Urothelium cell line (cell line): Measurements from ENCODE around the gene AANAT.

Experiments
- DNase-seq: peaks from one replicate; pipeline ENCODE4 v3.0.0; 2011; ENCODE audit warnings: low spot score, mixed read lengths
- FAIRE-seq: peaks from 2 replicates; lab custom pipeline; 2011; peaks lifted over from hg19 to GRCh38; lab: Jason Lieb, UNC

The AANAT gene

DNA sequence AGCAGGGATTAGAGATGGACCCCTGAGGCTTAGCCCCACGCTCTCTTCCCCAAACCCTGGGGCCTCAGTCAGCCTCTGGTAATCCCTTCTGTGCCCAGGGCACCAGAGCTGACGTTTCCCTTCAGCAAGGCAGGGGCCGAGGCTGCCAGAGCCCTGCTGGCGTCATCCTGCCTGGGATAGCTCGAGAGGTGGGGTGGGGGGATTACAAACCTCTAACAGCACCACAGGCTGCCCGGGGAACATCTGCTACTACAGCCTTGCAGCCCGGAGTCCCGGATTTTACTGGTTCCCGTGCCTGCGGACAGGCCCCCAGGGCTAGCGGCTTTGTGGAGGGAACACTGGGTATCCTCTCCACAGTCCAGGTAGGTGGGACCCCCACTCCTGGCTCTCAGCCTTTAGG is at the start of gene AANAT:
Gene AANAT (plus strand): TSS at position 238 of the 400 bp plus-strand sequence. CDS start 1,144 bp downstream, outside the sequence.
- FAIRE-seq (no peak), DNase-seq (no peak)

DNA sequence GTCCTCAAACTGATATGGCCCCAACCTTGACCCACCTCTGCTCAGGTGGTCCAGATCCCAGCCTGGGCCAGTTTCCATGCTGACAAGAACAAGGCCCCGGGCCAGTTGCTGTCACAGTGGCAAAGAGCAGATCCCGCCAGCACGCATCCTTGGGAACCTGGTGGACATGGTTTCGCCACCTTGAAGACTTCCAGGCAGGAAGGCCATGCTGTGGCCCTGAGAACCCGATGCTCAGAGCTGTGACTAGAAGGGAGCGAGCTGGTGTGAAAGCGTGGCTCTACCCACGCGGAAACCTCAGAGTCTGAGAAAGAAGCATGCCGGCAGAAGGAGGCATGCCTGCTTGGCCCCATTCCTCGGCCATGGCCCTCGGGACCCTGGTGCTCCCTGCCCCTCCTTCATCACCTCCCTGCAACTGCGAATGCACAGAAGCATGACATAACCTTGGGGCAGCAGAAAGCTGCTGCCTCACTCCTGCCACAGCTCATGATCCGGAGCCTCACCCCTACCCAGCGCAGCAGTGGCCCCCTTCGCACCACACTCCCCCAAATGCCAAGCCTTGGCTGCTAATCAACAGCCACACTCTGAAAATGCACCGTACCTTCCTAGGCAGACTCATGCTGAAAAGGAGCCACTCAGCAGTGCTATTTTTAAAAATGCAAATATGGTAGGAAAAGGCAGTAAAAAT is 47.7 kb upstream of the AANAT start:
- DNase-seq (no peak), FAIRE-seq (no peak)

DNA sequence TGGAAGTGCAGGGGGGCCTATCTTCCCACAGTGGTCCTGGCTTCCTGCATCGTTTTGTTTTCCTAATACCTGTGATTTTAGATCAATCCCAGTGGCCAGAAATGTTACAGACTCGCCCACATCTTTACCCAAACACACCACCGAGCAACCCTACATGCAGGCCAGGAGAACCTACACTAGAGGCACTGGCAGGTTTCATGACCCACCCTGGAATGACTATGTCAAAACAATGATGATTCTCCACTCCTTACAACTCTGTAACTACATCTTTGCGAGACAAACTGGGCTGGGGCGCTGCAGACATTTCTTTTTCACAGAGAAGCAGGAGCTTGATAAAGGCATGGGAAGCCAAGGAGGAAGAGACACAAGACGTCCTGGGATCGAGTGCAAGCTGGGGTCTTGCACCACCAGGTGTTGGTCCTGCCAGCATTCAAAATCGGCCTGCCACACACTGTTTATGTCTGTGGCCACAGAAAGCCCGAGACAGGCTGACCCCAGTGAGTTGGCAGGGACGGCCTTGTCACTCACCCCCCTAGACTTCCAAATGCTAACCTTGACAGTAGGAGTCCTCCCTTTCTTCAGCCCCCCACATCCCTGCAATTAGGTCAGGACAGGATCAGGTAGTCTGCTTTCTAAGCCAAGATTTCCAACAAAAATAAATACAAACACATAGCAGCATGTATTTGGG is 46.9 kb upstream of the AANAT start:
- FAIRE-seq: no peak
- no peak for DNase-seq

DNA sequence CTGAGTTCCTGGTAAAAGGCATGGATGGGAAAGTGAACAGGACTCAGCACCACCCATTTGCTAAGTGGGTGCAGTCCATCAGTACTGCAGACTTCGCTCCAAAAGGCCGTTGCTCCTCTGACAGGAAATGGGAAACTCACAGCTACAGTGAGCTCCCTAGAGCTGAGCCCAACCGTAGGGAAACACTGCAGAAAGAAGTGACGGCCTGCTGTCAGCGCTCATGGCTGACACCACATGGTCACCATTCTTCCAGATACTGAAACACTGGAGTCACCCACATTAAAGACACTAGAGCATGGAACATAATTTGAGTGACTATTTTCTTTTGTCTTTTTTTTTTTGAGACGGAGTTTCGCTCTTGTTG is 46.4 kb upstream of the AANAT start:
- FAIRE-seq (no peak), DNase-seq (no peak)

DNA sequence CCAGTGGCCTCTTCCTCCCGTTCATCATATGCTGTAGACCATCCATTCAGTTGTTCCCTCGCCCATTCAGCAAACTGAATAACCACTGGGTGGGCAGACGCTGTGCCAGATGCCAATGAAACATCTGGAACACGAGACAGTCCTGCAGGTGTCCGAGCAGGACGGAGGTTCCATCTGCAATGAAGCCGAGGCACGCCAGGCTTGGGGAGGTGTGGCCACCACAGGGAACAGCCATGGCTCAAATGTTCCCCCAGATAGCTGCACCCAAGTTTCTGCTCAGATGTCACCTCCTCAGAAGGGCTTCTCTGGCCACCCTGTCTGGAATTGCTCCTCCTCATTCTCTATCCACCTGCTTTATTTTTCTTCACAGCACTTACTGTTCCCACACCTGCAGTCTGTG is 45.0 kb upstream of the AANAT start:
- no peak for FAIRE-seq
- no peak for DNase-seq

DNA sequence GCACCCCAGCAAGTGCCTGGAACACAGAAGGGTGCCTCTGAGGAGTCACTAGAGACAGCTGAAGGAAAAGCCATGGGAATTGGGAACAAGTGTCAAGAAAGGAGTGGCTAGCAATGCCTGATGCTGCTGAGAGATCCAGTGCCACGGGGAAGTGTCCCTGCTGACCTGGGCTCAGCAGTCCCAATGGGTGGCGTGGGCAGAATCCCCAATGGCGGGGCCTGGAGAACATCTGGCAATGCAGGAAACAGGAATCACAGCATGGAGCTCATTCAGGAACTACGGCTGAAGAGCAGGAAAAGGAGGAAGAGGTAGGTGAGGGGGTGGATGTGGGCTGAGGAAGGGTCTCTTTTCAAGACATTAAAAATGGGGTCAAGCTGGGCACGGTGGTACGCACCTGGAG is 44.5 kb upstream of the AANAT start:
- DNase-seq: no peak
- no peak for FAIRE-seq

DNA sequence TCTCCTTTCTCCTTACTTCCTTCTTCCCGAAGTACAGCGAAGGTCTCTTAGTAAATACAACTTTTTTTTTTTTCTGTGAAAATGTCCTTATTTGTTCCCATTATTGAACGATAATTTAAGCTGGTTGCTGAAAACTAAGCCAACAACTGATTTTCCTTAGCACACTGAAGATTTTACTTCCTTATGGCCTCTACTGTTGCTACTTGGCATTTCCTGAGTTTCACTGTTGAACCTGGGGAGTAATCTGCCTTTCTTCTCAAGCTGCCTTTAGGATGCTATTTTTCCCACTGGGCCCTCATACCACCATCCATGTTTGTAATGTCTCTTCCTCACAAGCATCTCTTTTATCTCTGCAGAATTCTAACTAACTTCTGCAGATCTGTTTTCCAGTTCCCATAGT is 40.5 kb upstream of the AANAT start:
- FAIRE-seq (no peak), DNase-seq (no peak)

DNA sequence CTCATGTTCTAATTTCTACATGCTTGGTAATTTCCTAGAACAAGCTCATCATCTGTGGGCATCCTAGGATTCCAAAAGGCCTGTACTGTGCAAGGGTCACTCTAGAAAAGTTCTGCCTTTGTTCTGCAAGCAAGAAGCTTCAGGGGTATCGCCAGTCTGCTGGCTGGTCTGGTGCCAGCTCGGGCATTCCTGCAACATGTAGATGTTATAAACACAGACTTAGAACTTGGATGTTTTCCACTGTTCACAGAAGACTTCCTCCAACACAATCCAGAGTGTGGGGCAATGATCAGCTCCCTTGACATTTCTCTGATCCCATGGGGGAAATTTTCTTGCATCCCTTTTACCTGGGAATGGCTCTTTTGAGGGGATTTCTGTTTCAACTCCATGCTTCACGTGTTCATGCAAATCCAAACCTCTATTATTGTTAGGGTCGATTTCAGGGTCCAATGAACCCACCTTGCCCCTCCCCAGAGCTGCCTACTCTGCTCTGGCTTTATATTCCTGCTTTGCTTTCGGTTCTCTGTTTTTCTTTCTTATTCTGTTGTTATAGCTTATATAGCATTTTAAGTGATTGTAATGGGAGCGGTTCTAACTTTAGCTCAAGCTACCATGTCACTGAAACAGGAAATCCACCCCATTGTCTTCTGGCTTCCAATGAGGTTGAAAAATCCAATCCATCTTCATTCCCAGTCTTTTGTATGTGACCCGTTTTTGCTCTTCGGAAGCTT is 39.7 kb upstream of the AANAT start:
- no peak for FAIRE-seq
- DNase-seq: no peak

DNA sequence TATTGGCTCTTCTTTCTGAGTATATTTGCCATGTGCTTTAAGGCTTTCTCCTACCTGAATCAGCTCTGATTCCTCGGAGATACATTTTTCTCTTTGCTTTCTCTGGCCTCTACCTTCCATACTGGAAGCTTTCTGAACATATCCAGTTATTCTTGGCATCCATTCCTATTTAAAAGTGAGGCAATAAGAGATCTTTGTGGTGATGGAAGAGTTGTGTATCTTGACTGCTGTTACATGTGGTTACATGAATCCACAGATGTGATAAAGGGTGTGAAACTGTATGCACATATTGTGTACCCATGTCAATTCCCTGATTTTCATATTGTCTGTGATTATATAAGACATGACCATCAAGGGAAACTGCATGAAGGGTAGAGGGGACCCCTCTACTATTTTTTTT is 38.9 kb upstream of the AANAT start:
- FAIRE-seq (no peak), DNase-seq (no peak)

DNA sequence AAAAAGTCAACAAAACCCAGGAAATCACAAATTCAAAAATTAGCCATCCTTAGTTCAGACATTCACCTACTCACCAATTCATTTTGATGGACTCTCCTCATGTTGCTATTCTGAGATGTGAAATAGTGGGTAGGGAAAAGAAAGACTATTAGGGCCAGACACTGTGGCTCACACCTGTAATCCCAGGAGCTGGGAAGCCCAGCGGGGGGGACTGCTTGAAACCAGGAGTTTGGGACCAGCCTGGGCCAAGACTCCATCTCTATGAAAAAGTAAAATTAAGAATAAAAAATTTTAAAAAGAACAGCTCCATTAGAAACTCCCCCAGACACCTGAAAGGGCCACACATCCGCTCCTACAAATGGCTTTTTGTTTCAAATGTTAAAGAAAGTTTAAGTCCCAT is 35.9 kb upstream of the AANAT start:
- no peak for DNase-seq
- no peak for FAIRE-seq

DNA sequence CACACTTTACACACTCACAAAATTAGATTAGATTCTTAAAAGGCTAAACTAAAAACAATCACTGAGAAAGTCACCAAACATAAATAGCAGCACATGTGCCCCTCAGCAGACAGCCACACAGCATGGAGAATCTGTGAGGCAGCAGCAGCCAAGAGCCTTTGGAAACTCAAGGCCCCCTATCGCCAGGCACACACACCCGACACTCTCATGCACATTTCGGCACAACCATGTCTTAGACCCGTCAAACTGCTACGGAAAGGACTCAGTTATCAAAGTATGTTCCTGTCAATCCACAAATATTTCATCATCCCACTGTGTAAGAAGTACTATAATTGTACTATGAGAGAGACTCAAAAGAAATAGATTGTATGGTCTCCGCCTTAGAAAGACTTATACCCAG is 35.4 kb upstream of the AANAT start:
- FAIRE-seq: no peak

DNA sequence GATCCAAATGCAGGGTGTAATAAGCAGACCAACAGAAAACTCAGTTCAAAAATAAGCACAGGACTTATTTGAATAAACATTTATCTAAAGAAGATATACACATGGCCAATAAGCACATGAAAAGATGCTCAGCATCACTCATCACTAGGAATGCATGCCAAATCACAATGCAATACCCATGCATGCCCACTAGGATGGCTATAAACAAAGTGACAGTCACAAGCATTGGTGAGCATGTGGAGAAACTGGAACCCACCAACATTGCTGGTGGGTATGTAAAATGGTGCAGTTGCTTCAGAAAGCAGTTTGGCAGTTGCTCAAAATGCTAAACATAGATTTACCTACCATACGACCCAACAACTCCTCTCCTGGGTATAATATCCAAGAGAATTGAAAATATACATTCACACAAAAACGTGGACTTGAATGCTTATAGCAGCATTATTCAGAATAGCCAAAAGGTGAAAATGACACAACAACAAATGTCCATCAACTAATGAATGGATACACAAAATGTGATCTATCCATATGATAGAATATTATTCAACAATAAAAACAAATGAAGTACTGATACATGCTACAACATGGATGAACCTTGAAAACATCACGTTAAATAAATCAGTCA is 34.6 kb upstream of the AANAT start:
- FAIRE-seq (peak; percentile 77), DNase-seq (no peak)

More for the DNA sequence above, 35.4 kb upstream of the AANAT start:
- no peak for DNase-seq

DNA sequence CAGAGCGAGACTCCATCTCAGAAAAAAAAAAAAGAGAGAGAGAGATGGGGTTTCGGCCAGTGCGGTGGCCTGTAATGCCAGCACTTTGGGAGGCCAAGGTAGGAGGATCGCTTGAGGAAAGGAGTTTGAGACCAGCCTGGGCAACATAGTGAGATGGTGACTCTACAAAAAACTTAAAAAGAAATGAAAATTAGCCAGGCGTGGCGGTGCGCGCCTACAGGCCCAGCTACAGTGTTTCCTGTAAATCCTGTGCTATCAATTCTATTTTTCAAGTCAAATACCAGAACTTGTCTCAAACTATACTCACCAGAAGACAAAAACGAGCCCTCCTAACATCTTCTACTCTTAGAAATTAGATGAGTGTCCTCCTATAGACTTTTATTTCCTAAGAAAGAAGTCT is 33.7 kb upstream of the AANAT start:
- no peak for FAIRE-seq
- no peak for DNase-seq

DNA sequence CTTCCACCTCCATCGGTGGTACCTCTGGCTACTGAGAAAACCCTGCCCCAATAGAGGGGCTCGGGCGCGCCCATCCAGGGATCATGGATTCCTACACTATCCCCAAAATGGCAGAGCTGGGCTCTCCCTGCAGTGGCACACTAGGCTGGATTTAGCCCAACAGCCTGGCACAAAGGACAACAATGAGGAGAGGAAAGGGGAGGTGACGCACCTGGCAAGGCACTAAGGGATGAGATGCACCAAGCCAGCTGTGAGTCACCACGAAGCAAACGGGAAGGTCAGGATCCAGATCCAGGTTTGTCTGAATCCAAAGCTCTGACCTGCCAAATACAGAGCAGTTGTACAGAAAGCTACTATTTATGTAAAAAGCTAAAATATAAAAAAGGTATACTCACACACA is 32.5 kb upstream of the AANAT start:
- FAIRE-seq (no peak), DNase-seq (no peak)

DNA sequence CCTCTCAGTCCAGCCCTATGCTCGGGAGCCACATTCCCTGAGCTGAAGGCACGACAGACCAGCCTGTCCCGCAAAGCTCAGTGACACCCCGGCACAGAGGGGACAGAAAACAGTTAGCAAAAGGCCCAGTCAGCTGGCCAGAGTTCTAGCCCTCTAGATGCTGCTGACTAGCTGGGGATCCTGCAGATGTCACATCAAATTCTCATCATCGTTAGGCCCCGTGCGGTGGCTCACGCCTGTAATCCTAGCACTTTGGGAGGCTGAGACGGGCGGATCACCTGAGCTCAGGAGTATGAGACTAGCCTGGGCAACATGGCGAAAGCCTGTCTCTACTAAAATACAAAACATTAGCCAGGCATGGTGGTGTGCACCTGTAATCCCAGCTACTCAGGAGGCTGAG is 31.7 kb upstream of the AANAT start:
- no peak for FAIRE-seq
- DNase-seq: no peak

DNA sequence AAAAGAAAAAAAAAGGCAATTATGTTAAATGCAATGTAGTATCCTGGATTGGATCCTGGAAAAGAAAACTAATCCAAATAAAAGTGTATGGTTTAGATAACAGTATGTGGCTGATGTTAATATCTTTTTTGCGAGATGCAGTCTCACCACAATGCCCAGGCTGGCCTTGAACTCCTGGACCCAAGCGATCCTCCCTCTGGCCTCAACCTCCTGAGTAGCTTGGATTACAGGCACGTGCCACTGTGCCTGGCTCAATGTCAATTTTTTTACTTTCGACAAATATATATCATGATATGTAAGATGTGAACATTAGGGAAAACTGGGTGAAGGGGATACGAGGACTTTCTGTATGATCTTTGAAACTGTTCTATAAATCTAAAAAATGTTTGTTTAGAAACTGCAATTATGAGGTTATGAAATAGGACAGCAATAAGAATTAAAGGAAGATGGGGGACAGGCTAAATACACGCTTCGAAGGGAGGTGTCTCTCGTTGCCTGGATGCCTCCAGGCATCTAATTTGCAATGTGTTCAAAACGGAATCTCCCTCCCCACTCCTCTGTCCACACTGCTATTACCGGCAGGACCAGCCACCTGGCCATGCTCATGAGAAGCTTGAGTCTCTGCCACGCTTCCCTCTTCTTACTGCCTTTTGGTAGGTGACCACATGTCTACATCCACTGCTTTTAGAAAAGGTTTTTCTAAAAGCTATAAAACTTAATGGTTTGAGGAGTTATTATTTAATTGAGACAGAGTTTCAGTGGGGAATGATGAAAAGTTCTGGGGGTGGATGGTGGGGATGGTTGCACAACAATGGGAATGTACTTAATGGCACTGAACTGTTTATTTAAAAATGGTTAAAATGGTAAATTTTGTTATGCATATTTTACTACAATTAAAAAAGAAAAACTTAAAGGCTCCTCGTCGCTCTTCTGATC is 29.7 kb upstream of the AANAT start:
- FAIRE-seq (no peak), DNase-seq (no peak)

DNA sequence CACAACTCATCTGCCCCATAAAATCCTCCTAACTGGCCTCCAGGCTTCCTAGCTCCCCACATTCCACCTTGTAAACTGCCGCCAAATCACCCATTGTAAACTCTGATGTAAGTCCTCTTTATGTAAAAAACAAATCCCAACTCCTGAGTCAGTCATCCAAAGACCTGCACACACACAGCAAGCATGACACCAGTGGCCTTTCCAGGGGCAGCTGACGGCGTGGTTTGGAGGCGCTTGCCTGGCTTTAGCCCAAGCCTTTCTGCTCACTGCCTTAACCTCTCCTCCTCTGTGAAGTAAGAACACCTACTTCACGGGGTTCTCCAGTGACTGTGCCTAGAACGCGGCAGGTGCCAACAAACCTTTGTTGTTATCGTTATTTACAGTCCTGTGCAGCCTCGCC is 28.5 kb upstream of the AANAT start:
- FAIRE-seq: no peak

DNA sequence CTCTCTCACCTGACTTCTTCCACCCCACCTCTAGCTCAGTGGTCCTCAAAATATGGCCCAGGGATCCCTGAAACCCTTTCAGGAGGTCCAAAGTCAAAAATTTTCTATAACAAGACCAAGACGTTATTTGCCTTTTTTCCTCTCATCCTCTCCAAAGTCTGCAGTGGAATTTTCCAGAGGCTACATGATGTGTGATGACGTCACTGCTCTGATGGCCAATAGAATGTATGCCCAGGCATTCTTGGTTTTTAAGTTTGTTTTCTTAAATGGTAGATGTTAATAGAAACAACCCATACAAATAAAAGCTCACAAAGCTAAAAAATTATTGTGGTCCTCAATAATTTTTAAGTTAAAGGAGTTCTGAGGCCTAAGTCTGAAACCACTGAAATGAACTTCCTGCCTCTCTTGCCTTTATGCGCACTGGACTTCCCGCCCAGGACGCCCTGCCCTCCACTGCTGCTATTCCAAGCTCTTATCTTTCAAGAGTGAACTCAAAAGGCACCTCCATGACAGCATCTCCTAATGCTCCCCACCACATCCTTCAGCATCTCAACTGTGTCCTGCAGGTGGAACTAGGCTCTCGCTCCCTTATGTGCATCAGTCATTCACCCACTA is 28.0 kb upstream of the AANAT start:
- FAIRE-seq (no peak), DNase-seq (no peak)

More for the DNA sequence above, 28.5 kb upstream of the AANAT start:
- DNase-seq: no peak

DNA sequence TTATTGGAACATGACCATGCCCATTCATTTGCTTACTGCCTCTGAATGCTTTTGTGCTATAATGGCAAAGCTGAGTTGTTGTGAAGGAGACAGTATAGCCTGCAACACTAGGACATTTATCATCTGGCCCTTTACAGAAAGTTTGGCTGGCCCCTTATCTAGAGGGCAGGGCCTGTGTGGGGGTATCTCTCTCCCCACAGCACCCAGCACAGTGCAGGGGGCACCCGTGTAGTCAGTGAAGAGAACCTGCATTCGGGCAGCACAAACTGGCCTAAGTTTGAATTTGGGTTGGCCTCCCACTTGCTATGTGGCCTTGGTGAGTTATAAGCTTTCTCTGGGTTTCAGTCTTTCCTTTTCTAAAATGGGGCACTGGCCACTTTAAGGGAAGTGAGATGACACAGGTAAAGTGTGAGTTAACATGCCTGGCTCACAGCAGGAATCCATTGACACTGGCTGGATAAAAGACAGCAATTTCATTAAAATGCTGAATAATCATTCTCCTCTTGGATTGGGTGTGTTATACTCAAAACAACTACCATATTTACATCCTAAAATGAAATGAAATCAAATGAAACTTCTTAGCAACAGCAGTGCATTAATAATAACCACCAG is 26.5 kb upstream of the AANAT start:
- DNase-seq: no peak
- no peak for FAIRE-seq
